K562 (cell line): ENCODE measurements around the gene LPCAT3. TPM values are rescaled to one million over a fixed set of nuclear protein-coding genes. Genes with fewer than 3 reads are reported as not detected.

Experiments used
- ATAC-seq: fragments of 200-7000 bp; cut with Tn5 transposase; 3 replicates; pipeline ENCODE4 v1.9.1; 2020; ENCODE audit warnings: moderate library complexity
- BruUV-seq: library from RNA; stranded (reverse); fragments of 400-500 nt; replicated peaks from 2 replicates; lab custom pipeline; 2021; lab: Mats Ljungman, UMichigan
- CTCF ChIA-PET: fragments of 300-600 bp; formaldehyde crosslinking; extraction: SDS; loops from one replicate; lab custom pipeline; 2021; ENCODE audit warnings: low intra/inter-chr PET ratio; lab: Yijun Ruan, JAX
- POLR2A ChIA-PET: fragments of 300-600, 350-650 bp; sonication (Branson Sonifier 250); formaldehyde crosslinking; extraction: SDS; loops from one replicate; lab custom pipeline; 2021; ENCODE audit warnings: antibody characterized with exemption, inconsistent platforms; lab: Yijun Ruan, JAX
- DNase-seq, 4 experiments: peaks; one replicate each; pipeline versions ENCODE4 v3.0.0 to v3.0.0-alpha.2; 2011 to 2018; ENCODE audit warnings: low spot score in 3 of 4, mixed read lengths in 3 of 4; ENCODE audit errors: extremely low read depth in 1 of 4
- FAIRE-seq: peaks from 2 replicates; lab custom pipeline; 2011; peaks lifted over from hg19 to GRCh38; lab: Jason Lieb, UNC
- H2AFZ ChIP-seq: 2 replicates; pipeline ENCODE4 v1.6.0; 2011; ENCODE audit warnings: low read depth, low read length, control low read depth, inconsistent platforms
- H3K27ac ChIP-seq: fragments of 200-600 bp; 3 replicates; pipeline ENCODE4 v1.8.0; 2011; ENCODE audit warnings: low read depth, mild to moderate bottlenecking, control low read depth, inconsistent platforms, low read length, moderate library complexity, mixed read lengths; ENCODE audit errors: extremely low read depth
- H3K27me3 ChIP-seq, 2 experiments: fragments of 300-600 bp in 1 of 2; 2 replicates in 1 of 2; 3 replicates in 1 of 2; pipeline versions ENCODE4 v1.6.0 to v1.8.0; 2011; ENCODE audit warnings: inconsistent platforms in 2 of 2, low read length in 2 of 2, mild to moderate bottlenecking in 1 of 2, mixed read lengths in 1 of 2, moderate library complexity in 1 of 2; ENCODE audit not compliant: control insufficient read depth in 2 of 2, insufficient read depth in 2 of 2
- H3K36me3 ChIP-seq: fragments of 300-600 bp; 3 replicates; pipeline ENCODE4 v1.8.0; 2011; ENCODE audit warnings: mild to moderate bottlenecking, low read length, inconsistent platforms; ENCODE audit not compliant: control insufficient read depth, insufficient read depth
- H3K4me1 ChIP-seq, 2 experiments: fragments of 200-600 bp in 1 of 2; replicated peaks in 1 of 2; 2 replicates in 1 of 2; 3 replicates in 1 of 2; pipeline versions ENCODE4 v1.5.1 to v1.8.0; 2011; ENCODE audit warnings: inconsistent platforms in 2 of 2, low read length in 2 of 2, mild to moderate bottlenecking in 1 of 2, mixed read lengths in 1 of 2, moderate library complexity in 1 of 2; ENCODE audit not compliant: control insufficient read depth in 2 of 2, insufficient read depth in 2 of 2
- H3K4me2 ChIP-seq: 2 replicates; pipeline ENCODE4 v1.6.1; 2011; ENCODE audit warnings: low read length, control low read depth, inconsistent platforms, mixed read lengths; ENCODE audit not compliant: insufficient read depth
- H3K4me3 ChIP-seq: fragments of 200-600 bp; sonication (generic), shearing (Covaris generic); 2 replicates; pipeline ENCODE4 v1.5.1; 2016; ENCODE audit warnings: control low read depth, inconsistent platforms
- H3K79me2 ChIP-seq: fragments of 200-600 bp; 3 replicates; pipeline ENCODE4 v1.8.0; 2011; ENCODE audit warnings: low read length, inconsistent platforms; ENCODE audit not compliant: control insufficient read depth, insufficient read depth
- H3K9ac ChIP-seq, 2 experiments: 2 replicates each; pipeline versions ENCODE4 v1.6.0 to v1.6.1; 2011; ENCODE audit warnings: low read depth in 2 of 2, low read length in 2 of 2, control low read depth in 1 of 2, inconsistent platforms in 1 of 2, mild to moderate bottlenecking in 1 of 2, mixed read lengths in 1 of 2; ENCODE audit not compliant: insufficient read depth in 1 of 2
- H3K9me1 ChIP-seq: one replicate; pipeline ENCODE4 v1.6.0; 2011; ENCODE audit warnings: inconsistent platforms, mild to moderate bottlenecking, low read length, moderate library complexity; ENCODE audit not compliant: control insufficient read depth, insufficient read depth
- H3K9me3 ChIP-seq: replicated peaks from 2 replicates; pipeline ENCODE4 v1.5.1; 2011; ENCODE audit warnings: low read depth, low read length, inconsistent platforms; ENCODE audit not compliant: control insufficient read depth, insufficient read depth
- H4K20me1 ChIP-seq: replicated peaks from 2 replicates; pipeline ENCODE4 v1.6.1; 2011; ENCODE audit warnings: low read length, inconsistent platforms, mixed read lengths; ENCODE audit not compliant: control insufficient read depth, insufficient read depth
- BHLHE40 ChIP-seq: IDR thresholded peaks from 2 replicates; pipeline ENCODE4 v1.6.1; 2011; ENCODE audit warnings: low read length, improper control_type of control experiment
- DDX20 ChIP-seq: fragments of 450-650 bp; IDR thresholded peaks from 2 replicates; pipeline ENCODE4 v1.6.1; 2016; ENCODE audit warnings: missing genetic modification characterization, low read depth, mild to moderate bottlenecking, missing compliant biosample characterization, moderate library complexity
- HNRNPUL1 ChIP-seq: fragments of 200-400 bp; formaldehyde crosslinking; IDR thresholded peaks from 2 replicates; pipeline ENCODE4 v1.6.1; 2017; ENCODE audit warnings: low read length
- IRF2 ChIP-seq: sonication (generic); formaldehyde crosslinking; IDR thresholded peaks from 2 replicates; pipeline ENCODE4 v1.8.1; 2022; ENCODE audit warnings: mild to moderate bottlenecking, missing genetic modification reagents
- KAT2B ChIP-seq: IDR thresholded peaks from one replicate; pipeline ENCODE4 v1.6.1; 2012; ENCODE audit warnings: low read depth, mild to moderate bottlenecking, control low read depth, inconsistent platforms, low read length, moderate library complexity
- KDM2B ChIP-seq: fragments of 250-450 bp; sonication (Bioruptor Pico); IDR thresholded peaks from 2 replicates; pipeline ENCODE4 v1.8.0; 2021; ENCODE audit warnings: mild to moderate bottlenecking, moderate library complexity
- MECOM ChIP-seq: fragments of 250-450 bp; sonication (Bioruptor Pico); IDR thresholded peaks from 2 replicates; pipeline ENCODE4 v1.8.0; 2022; ENCODE audit warnings: inconsistent platforms
- MEIS2 ChIP-seq: fragments of 450-650 bp; IDR thresholded peaks from 2 replicates; pipeline ENCODE4 v1.6.1; 2014; ENCODE audit warnings: mild to moderate bottlenecking; ENCODE audit not compliant: partially characterized antibody
- PHTF2 ChIP-seq: fragments of 250-450 bp; sonication (Bioruptor Pico); IDR thresholded peaks from 2 replicates; pipeline ENCODE4 v1.5.0; 2021; ENCODE audit warnings: mild to moderate bottlenecking
- POLR2AphosphoS5 ChIP-seq: IDR thresholded peaks from 2 replicates; pipeline ENCODE4 v1.6.1; 2011; ENCODE audit warnings: mild to moderate bottlenecking, low read depth, low read length, moderate library complexity; ENCODE audit not compliant: control insufficient read depth, insufficient read depth
- POLR2B ChIP-seq: fragments of 450-650 bp; IDR thresholded peaks from 2 replicates; pipeline ENCODE4 v1.6.1; 2018; ENCODE audit warnings: low read depth; ENCODE audit not compliant: partially characterized antibody
- POLR3G ChIP-seq: IDR thresholded peaks from 2 replicates; pipeline ENCODE4 v1.6.1; 2011; ENCODE audit not compliant: insufficient read length, insufficient replicate concordance; ENCODE audit errors: extremely low read depth
- RBM25 ChIP-seq: fragments of 200-400 bp; formaldehyde crosslinking; IDR thresholded peaks from 2 replicates; pipeline ENCODE4 v1.6.1; 2018; ENCODE audit warnings: low read length, low read depth, moderate library complexity; ENCODE audit not compliant: severe bottlenecking
- TCF7L2 ChIP-seq: fragments of 150-350 bp; IDR thresholded peaks from 2 replicates; pipeline ENCODE4 v1.6.1; 2016; ENCODE audit warnings: low read depth, mild to moderate bottlenecking, low read length, moderate library complexity
- ZFX ChIP-seq: sonication (generic); formaldehyde crosslinking; IDR thresholded peaks from 2 replicates; pipeline ENCODE4 v1.8.0; 2022; ENCODE audit warnings: mild to moderate bottlenecking, missing genetic modification reagents, moderate library complexity
- ZNF445 ChIP-seq: fragments of 250-450 bp; sonication (Bioruptor Pico); IDR thresholded peaks from 2 replicates; pipeline ENCODE4 v1.4.0; 2020; ENCODE audit warnings: low read depth, mild to moderate bottlenecking, moderate library complexity
- WGBS: fragments of 100-300 bp; shearing (Covaris generic); methylation state at CpG from one replicate; pipeline ENCODE4 v1.1.6; 2016; ENCODE audit warnings: low coverage, mixed read lengths; ENCODE audit not compliant: insufficient coverage; ENCODE audit errors: missing lambda C conversion rate; 5-methylcytosine and 5-hydroxymethylcytosine counted together
- in situ Hi-C: fragments of 300-500 bp; cut with MboI; formaldehyde crosslinking; loops from 4 replicates; pipeline ENCODE4 v1.15.0; 2018; ENCODE audit warnings: inconsistent platforms, mixed read lengths
- intact Hi-C: fragments of 100-400 bp; cut with micrococcal nuclease; formaldehyde crosslinking; loops from 2 replicates; pipeline ENCODE4 v1.14.2; 2022
- polyA plus RNA-seq, 8 experiments: library from polyadenylated mRNA; depleted of rRNA in 4 of 8; stranded (reverse) in 5 of 8; unstranded in 3 of 8; fragments of >200 nt; fragmentation: Nextera tagmentation in 2 of 8; fragmentation: Illumina TruSeq in 1 of 8; extraction: Ambion mirVana in 2 of 8; extraction: Trizol in 1 of 8; gene quantifications; 2 replicates each; pipeline versions ENCODE4 v1.2.1 to v1.2.3, GENCODE V29; 2011 to 2014; ENCODE audit warnings: inconsistent platforms in 1 of 8, missing spikeins in 1 of 8
- total RNA-seq, 7 experiments: library from RNA; depleted of rRNA in 6 of 7; stranded (reverse); fragments of >200 nt in 6 of 7; fragmentation: Illumina TruSeq in 2 of 7; extraction: Trizol in 2 of 7; gene quantifications; 2 replicates each; pipeline versions ENCODE4 v1.2.1 to v1.2.3, GENCODE V29; 2011 to 2021; ENCODE audit warnings: low replicate concordance in 1 of 7

The LPCAT3 gene
- total and polyA plus RNA-seq, 9 of the 15 experiments (the other 6 are each of a cell fraction or from before 2014, with no cell fraction given) = 4.9 to 52.5 (median 25.3) TPM

GRCh38 chr12:7015555-7016370 lies 2.5 kb downstream of the LPCAT3 start:
- Histone ChIP-seq H3K36me3 (peaks cover 26% of the 10 kb centered on the region; the same call in 2 of the 3 replicates), H3K9ac (no peak overlapping the region), H3K9me3 (no peaks in the 10 kb centered on the region), H3K27me3 (no peaks in the 10 kb centered on the region), H3K79me2 (peaks cover 44% of the 10 kb centered on the region), H4K20me1 (peaks cover 4% of the 10 kb centered on the region; the same call in 1 of the 2 replicates), H3K4me2 (no peak overlapping the region), H3K27ac (no peak overlapping the region), H3K9me1 (no peaks in the 10 kb centered on the region), H3K4me3 (no peak overlapping the region), H3K4me1 (peaks cover 9 to 33% of the 10 kb centered on the region in 2 experiments), H2AFZ (no peak overlapping the region)
- ATAC-seq = no peak
- ChIA-PET POLR2A (interaction anchor here (0.7 to 1.9 kb wide), 5 partner anchors 11 to 594 kb away, joined by 3 to 8 read pairs (median 3); no protein-coding TSS in a partner anchor), CTCF (no interaction called here)
- WGBS = 77% methylated on average over 6 of the region's 6 CpGs
- intact Hi-C loops = loop anchor here (5.0 kb wide), 1 partner anchor 43 kb away; the partner anchor contains the start of genes EMG1 and PHB2
- TF ChIP-seq BHLHE40 = no peak
- no peak for TF ChIP-seq ZNF445
- FAIRE-seq = no peak
- no TSS peak for BruUV-seq
- DNase-seq = no peak
- in situ Hi-C loops = no loop called here

GRCh38 chr12:7013101-7013500 lies 5.2 kb downstream of the LPCAT3 start:
- ChIA-PET CTCF (interaction anchor here (1.1 kb wide), 1 partner anchor 27 kb away, joined by 8 read pairs; no protein-coding TSS in a partner anchor), POLR2A (no interaction called here)
- H2AFZ ChIP-seq = no peak overlapping the region
- H3K4me3 ChIP-seq = no peak overlapping the region
- peaks cover 4% of the 10 kb centered on the region; the same call in 1 of the 2 replicates for H4K20me1 ChIP-seq
- intact Hi-C loops = no loop called here
- H3K36me3 ChIP-seq = peaks cover 36% of the 10 kb centered on the region; the same call in 2 of the 3 replicates
- H3K27ac ChIP-seq = no peak overlapping the region
- no peak for ATAC-seq
- TF ChIP-seq POLR3G = no peak
- no peak for TF ChIP-seq IRF2 (CRISPR knock-in tag)
- no peak for TF ChIP-seq DDX20 (tag)
- TF ChIP-seq HNRNPUL1 = no peak
- TF ChIP-seq KAT2B = no peak
- no peak for TF ChIP-seq MECOM (CRISPR knock-in tag)
- TF ChIP-seq ZFX (CRISPR knock-in tag) = no peak
- no peak for TF ChIP-seq POLR2B
- no peak for TF ChIP-seq KDM2B (CRISPR knock-in tag)
- TF ChIP-seq PHTF2 (CRISPR knock-in tag) = no peak
- TF ChIP-seq RBM25 = no peak
- TF ChIP-seq POLR2AphosphoS5 = no peak
- TF ChIP-seq TCF7L2 = no peak
- TF ChIP-seq MEIS2 = no peak
- no peaks in the 10 kb centered on the region for H3K9me3 ChIP-seq
- no TSS peak for BruUV-seq
- H3K27me3 ChIP-seq = no peaks in the 10 kb centered on the region
- peak overlapping the region in 1 of 2 experiments; percentile 79; a peak in 1 of 4 replicates for H3K9ac ChIP-seq
- in situ Hi-C loops = no loop called here
- 92% methylated on average over 3 of the region's 3 CpGs for WGBS
- FAIRE-seq = no peak
- no peak overlapping the region for H3K4me2 ChIP-seq
- no peak for DNase-seq
- H3K4me1 ChIP-seq = peaks cover 7 to 31% of the 10 kb centered on the region in 2 experiments
- H3K79me2 ChIP-seq = peaks cover 45% of the 10 kb centered on the region
- H3K9me1 ChIP-seq = no peaks in the 10 kb centered on the region
